Mucosa of stomach (tissue), 1 donor: ENCODE measurements around the gene C2orf49.

ENCODE experiments used
- H3K27me3 ChIP-seq: one replicate; pipeline ENCODE4 v1.7.0; 2013; ENCODE audit warnings: mild to moderate bottlenecking, low read length; ENCODE audit not compliant: control insufficient read depth, insufficient read depth
- H3K36me3 ChIP-seq: one replicate; pipeline ENCODE4 v1.7.0; 2013; ENCODE audit warnings: low read length; ENCODE audit not compliant: control insufficient read depth, insufficient read depth
- H3K4me1 ChIP-seq: one replicate; pipeline ENCODE4 v1.7.0; 2013; ENCODE audit warnings: mild to moderate bottlenecking, low read length; ENCODE audit not compliant: control insufficient read depth, insufficient read depth
- H3K4me3 ChIP-seq: one replicate; pipeline ENCODE4 v1.7.0; 2013; ENCODE audit warnings: low read length
- H3K9ac ChIP-seq: one replicate; pipeline ENCODE4 v1.7.0; 2013; ENCODE audit warnings: mild to moderate bottlenecking, low read length, moderate library complexity
- H3K9me3 ChIP-seq: one replicate; pipeline ENCODE4 v1.7.0; 2013; ENCODE audit warnings: mild to moderate bottlenecking, low read length, moderate library complexity; ENCODE audit not compliant: control insufficient read depth
- donor health status: Pancreatic carcinoma.

Gene C2orf49

GRCh38 chr2:105338020-105338385 lies 663 bp downstream of the C2orf49 start:
- peak overlapping the region; percentile 63 for H3K4me3 ChIP-seq
- peaks cover 4% of the 10 kb centered on the region for H3K4me1 ChIP-seq
- no peaks in the 10 kb centered on the region for H3K36me3 ChIP-seq
- H3K27me3 ChIP-seq = no peaks in the 10 kb centered on the region
- no peaks in the 10 kb centered on the region for H3K9me3 ChIP-seq
- H3K9ac ChIP-seq = peak overlapping the region; percentile 89

- Histone ChIP-seq H3K9me3 (no peaks in the 10 kb centered on the region), H3K36me3 (no peaks in the 10 kb centered on the region), H3K4me1 (peaks cover 4% of the 10 kb centered on the region), H3K9ac (no peak overlapping the region), H3K27me3 (no peaks in the 10 kb centered on the region), H3K4me3 (no peak overlapping the region)
Observed at GRCh38 chr2:105339414-105339813, 2.1 kb downstream of the C2orf49 start.

GRCh38 chr2:105344704-105345345 lies 7.5 kb downstream of the C2orf49 start:
- H3K36me3 ChIP-seq = peaks cover 4% of the 10 kb centered on the region

GRCh38 chr2:105357122-105357521 lies 19.8 kb downstream of the C2orf49 start:
- Histone ChIP-seq H3K9me3 (no peaks in the 10 kb centered on the region), H3K4me3 (no peak overlapping the region), H3K9ac (no peak overlapping the region), H3K27me3 (no peaks in the 10 kb centered on the region), H3K4me1 (no peaks in the 10 kb centered on the region), H3K36me3 (peaks cover 9% of the 10 kb centered on the region)

More at GRCh38 chr2:105344704-105345345, 7.5 kb downstream of the C2orf49 start:
- no peaks in the 10 kb centered on the region for H3K4me1 ChIP-seq
- H3K9ac ChIP-seq = no peak overlapping the region
- H3K9me3 ChIP-seq = no peaks in the 10 kb centered on the region
- H3K27me3 ChIP-seq = no peaks in the 10 kb centered on the region
- no peak overlapping the region for H3K4me3 ChIP-seq

GRCh38 chr2:105358593-105358992 lies 21.3 kb downstream of the C2orf49 start:
- no peaks in the 10 kb centered on the region for H3K4me1 ChIP-seq
- no peak overlapping the region for H3K4me3 ChIP-seq
- H3K9ac ChIP-seq = no peak overlapping the region
- H3K9me3 ChIP-seq = no peaks in the 10 kb centered on the region
- no peaks in the 10 kb centered on the region for H3K27me3 ChIP-seq
- H3K36me3 ChIP-seq = peaks cover 24% of the 10 kb centered on the region

GRCh38 chr2:105361102-105361889 lies 24.0 kb downstream of the C2orf49 start:
- Histone ChIP-seq H3K4me1 (no peaks in the 10 kb centered on the region), H3K9me3 (no peaks in the 10 kb centered on the region), H3K36me3 (peaks cover 30% of the 10 kb centered on the region), H3K9ac (no peak overlapping the region), H3K4me3 (no peak overlapping the region), H3K27me3 (no peaks in the 10 kb centered on the region)

GRCh38 chr2:105362862-105363591 lies 25.7 kb downstream of the C2orf49 start:
- no peak overlapping the region for H3K9ac ChIP-seq
- H3K4me1 ChIP-seq = no peaks in the 10 kb centered on the region
- no peaks in the 10 kb centered on the region for H3K27me3 ChIP-seq
- peaks cover 38% of the 10 kb centered on the region for H3K36me3 ChIP-seq
- H3K9me3 ChIP-seq = no peaks in the 10 kb centered on the region
- no peak overlapping the region for H3K4me3 ChIP-seq

- no peak overlapping the region for H3K9ac ChIP-seq
- H3K4me3 ChIP-seq = no peak overlapping the region
- H3K9me3 ChIP-seq = no peaks in the 10 kb centered on the region
- H3K27me3 ChIP-seq = no peaks in the 10 kb centered on the region
- H3K4me1 ChIP-seq = peaks cover 11% of the 10 kb centered on the region
- peaks cover 38% of the 10 kb centered on the region for H3K36me3 ChIP-seq
Observed at GRCh38 chr2:105364436-105365139, 27.2 kb downstream of the C2orf49 start.

- Histone ChIP-seq H3K4me3 (no peak overlapping the region), H3K9me3 (no peaks in the 10 kb centered on the region), H3K4me1 (peaks cover 17% of the 10 kb centered on the region), H3K27me3 (no peaks in the 10 kb centered on the region), H3K36me3 (peaks cover 38% of the 10 kb centered on the region), H3K9ac (no peak overlapping the region)
Observed at GRCh38 chr2:105365206-105365605, 27.9 kb downstream of the C2orf49 start.

GRCh38 chr2:105368759-105369408 lies 31.5 kb downstream of the C2orf49 start:
- Histone ChIP-seq H3K27me3 (no peaks in the 10 kb centered on the region), H3K4me1 (peaks cover 45% of the 10 kb centered on the region), H3K36me3 (peaks cover 30% of the 10 kb centered on the region), H3K9ac (no peak overlapping the region), H3K4me3 (no peak overlapping the region), H3K9me3 (no peaks in the 10 kb centered on the region)
